HG02678 (cell line): Measurements from ENCODE around the gene SH2D4B.

Experiments used
- ATAC-seq: cut with Tn5 transposase; IDR thresholded peaks from one replicate; pipeline ENCODE4 v1.9.1; 2021; ENCODE audit warnings: mild to moderate bottlenecking, moderate library complexity; ENCODE audit not compliant: unreplicated experiment

Gene SH2D4B

GRCh38 chr10:80503584-80504157, 34.0 kb upstream of the SH2D4B start:
- no peak for ATAC-seq

- no peak for ATAC-seq
Measured at GRCh38 chr10:80504158-80504811, 33.4 kb upstream of the SH2D4B start.

- ATAC-seq = no peak
Measured at GRCh38 chr10:80504897-80505465, 32.7 kb upstream of the SH2D4B start.

GRCh38 chr10:80506189-80506575, 31.5 kb upstream of the SH2D4B start:
- ATAC-seq = no peak

GRCh38 chr10:80506836-80507487, 30.7 kb upstream of the SH2D4B start:
- no peak for ATAC-seq

GRCh38 chr10:80509108-80509402, 28.6 kb upstream of the SH2D4B start:
- no peak for ATAC-seq

- no peak for ATAC-seq
Measured at GRCh38 chr10:80509403-80510161, 28.1 kb upstream of the SH2D4B start.

GRCh38 chr10:80512031-80512526, 25.6 kb upstream of the SH2D4B start:
- no peak for ATAC-seq

GRCh38 chr10:80513106-80513505, 24.6 kb upstream of the SH2D4B start:
- no peak for ATAC-seq

- no peak for ATAC-seq
Measured at GRCh38 chr10:80515511-80515910, 22.2 kb upstream of the SH2D4B start.

GRCh38 chr10:80515941-80516340, 21.8 kb upstream of the SH2D4B start:
- no peak for ATAC-seq

- no peak for ATAC-seq
Measured at GRCh38 chr10:80516506-80517075, 21.1 kb upstream of the SH2D4B start.

GRCh38 chr10:80517416-80518142, 20.1 kb upstream of the SH2D4B start:
- no peak for ATAC-seq

GRCh38 chr10:80518143-80518806, 19.4 kb upstream of the SH2D4B start:
- peak; percentile 36 for ATAC-seq

GRCh38 chr10:80518807-80519360, 18.8 kb upstream of the SH2D4B start:
- peak; percentile 18 for ATAC-seq

- ATAC-seq = no peak
Measured at GRCh38 chr10:80519936-80520650, 17.6 kb upstream of the SH2D4B start.

GRCh38 chr10:80520661-80521470, 16.8 kb upstream of the SH2D4B start:
- no peak for ATAC-seq

- ATAC-seq = no peak
Measured at GRCh38 chr10:80522756-80523363, 14.8 kb upstream of the SH2D4B start.
